NCI-H1694 (cell line): ENCODE measurements around the gene RNASE1.
"Not testable (repeated sequence)": the region's sequence is repeated elsewhere in the genome, so short reads cannot be mapped to it uniquely, and the experiment has no call there.

Source experiments
- DNase-seq: peaks from one replicate; lab custom pipeline; 2025; lab: John Stamatoyannopoulos, UW

RNASE1 gene

GRCh38 chr14:20802341-20803084 lies at the start of gene RNASE1:
RNASE1 (minus strand) TSS chr14:20802844; CDS start chr14:20802068, 776 bp downstream.
- no peak for DNase-seq

- no peak for DNase-seq
Measured at GRCh38 chr14:20848955-20849570, 46.4 kb upstream of the RNASE1 start.

GRCh38 chr14:20848316-20848954 lies 45.8 kb upstream of the RNASE1 start:
- DNase-seq: no peak

- DNase-seq: no peak
Measured at GRCh38 chr14:20846560-20846959, 43.9 kb upstream of the RNASE1 start.

- DNase-seq: no peak
Measured at GRCh38 chr14:20841096-20841495, 38.5 kb upstream of the RNASE1 start.

- DNase-seq: no peak
Measured at GRCh38 chr14:20837831-20838230, 35.2 kb upstream of the RNASE1 start.

GRCh38 chr14:20836668-20837338 lies 34.2 kb upstream of the RNASE1 start:
- DNase-seq: no peak

- DNase-seq: no peak
Measured at GRCh38 chr14:20834899-20835298, 32.3 kb upstream of the RNASE1 start.

- DNase-seq: no peak
Measured at GRCh38 chr14:20830831-20831230, 28.2 kb upstream of the RNASE1 start.

- DNase-seq: not testable (repeated sequence)
Measured at GRCh38 chr14:20828024-20828694, 25.5 kb upstream of the RNASE1 start.

- no peak for DNase-seq
Measured at GRCh38 chr14:20827326-20827725, 24.7 kb upstream of the RNASE1 start.

- not testable (repeated sequence) for DNase-seq
Measured at GRCh38 chr14:20826666-20827065, 24.0 kb upstream of the RNASE1 start.

- no peak for DNase-seq
Measured at GRCh38 chr14:20823859-20824258, 21.2 kb upstream of the RNASE1 start.

GRCh38 chr14:20821521-20822108 lies 19.0 kb upstream of the RNASE1 start:
- DNase-seq: not testable (repeated sequence)

- DNase-seq: no peak
Measured at GRCh38 chr14:20820063-20820904, 17.6 kb upstream of the RNASE1 start.

GRCh38 chr14:20818861-20819260 lies 16.2 kb upstream of the RNASE1 start:
- DNase-seq: no peak

GRCh38 chr14:20815946-20816345 lies 13.3 kb upstream of the RNASE1 start:
- DNase-seq: not testable (repeated sequence)

GRCh38 chr14:20811986-20812975 lies 9.6 kb upstream of the RNASE1 start:
- DNase-seq: no peak

GRCh38 chr14:20809917-20810316 lies 7.3 kb upstream of the RNASE1 start:
- no peak for DNase-seq

- DNase-seq: no peak
Measured at GRCh38 chr14:20808162-20808483, 5.5 kb upstream of the RNASE1 start.
